Endothelial cell of umbilical vein (primary cell): ENCODE measurements around the gene STMP1. TPM values are rescaled to one million over a fixed set of nuclear protein-coding genes. Genes with fewer than 3 reads are reported as not detected.

ENCODE experiments used
- BruUV-seq: library from RNA; stranded (reverse); fragments of 400-500 nt; replicated peaks from 2 replicates; lab custom pipeline; 2021; lab: Mats Ljungman, UMichigan
- CTCF ChIA-PET: fragments of 300-600, 350-600 bp; sonication (Branson Sonifier 250); formaldehyde crosslinking; loops from one replicate; lab custom pipeline; 2021; ENCODE audit warnings: antibody characterized with exemption, inconsistent platforms; lab: Charles Lee
- POLR2A ChIA-PET: fragments of 300-600, 350-600 bp; sonication (Branson Sonifier 250); formaldehyde crosslinking; loops from one replicate; lab custom pipeline; 2021; ENCODE audit warnings: antibody characterized with exemption, inconsistent platforms; lab: Charles Lee
- DNase-seq: peaks from one replicate; pipeline ENCODE4 v3.0.0-alpha.2; 2011; ENCODE audit warnings: low read depth, low spot score
- FAIRE-seq: peaks from 2 replicates; lab custom pipeline; 2011; peaks lifted over from hg19 to GRCh38; lab: Jason Lieb, UNC
- H2AFZ ChIP-seq: 2 replicates; pipeline ENCODE4 v1.6.0; 2012; ENCODE audit warnings: low read depth, low read length, control low read depth, inconsistent platforms
- H3K27ac ChIP-seq: 2 replicates; pipeline ENCODE4 v1.5.1; 2011; ENCODE audit warnings: low read depth, mild to moderate bottlenecking, control low read depth, low read length, moderate library complexity; ENCODE audit not compliant: insufficient read depth
- H3K27me3 ChIP-seq, 2 experiments: 2 replicates each; pipeline versions ENCODE4 v1.6.0 to v1.6.1; 2011; ENCODE audit warnings: low read length in 2 of 2, mixed read lengths in 1 of 2; ENCODE audit not compliant: control insufficient read depth in 2 of 2, insufficient read depth in 2 of 2
- H3K36me3 ChIP-seq, 2 experiments: 2 replicates in 1 of 2; 3 replicates in 1 of 2; pipeline ENCODE4 v1.5.1; 2011; ENCODE audit warnings: low read length in 2 of 2, mild to moderate bottlenecking in 1 of 2, moderate library complexity in 1 of 2; ENCODE audit not compliant: control insufficient read depth in 2 of 2, insufficient read depth in 2 of 2; ENCODE audit errors: extremely low read depth in 1 of 2
- H3K4me1 ChIP-seq: 3 replicates; pipeline ENCODE4 v1.5.1; 2011; ENCODE audit warnings: mild to moderate bottlenecking, low read length; ENCODE audit not compliant: control insufficient read depth, insufficient read depth; ENCODE audit errors: extremely low read depth
- H3K4me2 ChIP-seq: 2 replicates; pipeline ENCODE4 v1.6.1; 2011; ENCODE audit warnings: low read length, control low read depth, mixed read lengths; ENCODE audit not compliant: insufficient read depth
- H3K4me3 ChIP-seq, 3 experiments: fragments of 200-600 bp in 1 of 3; sonication (generic), shearing (Covaris generic) in 1 of 3; replicated peaks in 1 of 3; 2 replicates each; pipeline ENCODE4 v1.5.1; 2011 to 2016; ENCODE audit warnings: control low read depth in 3 of 3, low read length in 3 of 3, mild to moderate bottlenecking in 2 of 3, inconsistent platforms in 1 of 3, low read depth in 1 of 3, moderate library complexity in 1 of 3; ENCODE audit not compliant: insufficient read depth in 1 of 3
- H3K79me2 ChIP-seq: 2 replicates; pipeline ENCODE4 v1.6.0; 2012; ENCODE audit warnings: low read length, inconsistent platforms; ENCODE audit not compliant: control insufficient read depth, insufficient read depth
- H3K9ac ChIP-seq: replicated peaks from 2 replicates; pipeline ENCODE3; 2011; ENCODE audit warnings: low read length, control low read depth; ENCODE audit not compliant: insufficient read depth; ENCODE audit errors: extremely low read depth
- H3K9me1 ChIP-seq: replicated peaks from 3 replicates; pipeline ENCODE4 v1.6.0; 2011; ENCODE audit warnings: mild to moderate bottlenecking, low read length; ENCODE audit not compliant: control insufficient read depth, insufficient read depth; ENCODE audit errors: extremely low read depth
- H3K9me3 ChIP-seq: replicated peaks from 2 replicates; pipeline ENCODE4 v1.5.1; 2012; ENCODE audit warnings: low read length, inconsistent platforms; ENCODE audit not compliant: control insufficient read depth, insufficient read depth
- H4K20me1 ChIP-seq: replicated peaks from 2 replicates; pipeline ENCODE3; 2011; ENCODE audit warnings: mild to moderate bottlenecking, low read length; ENCODE audit not compliant: control insufficient read depth, insufficient read depth; ENCODE audit errors: extremely low read depth
- CTCF ChIP-seq, 2 donors: IDR thresholded peaks; 1 replicate in 1 of 2; 2 replicates in 1 of 2; pipeline ENCODE4 v1.5.1; 2011; ENCODE audit warnings: low read length in 2 of 2, mild to moderate bottlenecking in 2 of 2, moderate library complexity in 2 of 2, control low read depth in 1 of 2, inconsistent platforms in 1 of 2, low read depth in 1 of 2; ENCODE audit not compliant: insufficient read depth in 1 of 2; ENCODE audit errors: extremely low read depth in 1 of 2
- EZH2 ChIP-seq: IDR thresholded peaks from 2 replicates; pipeline ENCODE4 v1.6.1; 2012; ENCODE audit warnings: borderline replicate concordance, low read depth, mild to moderate bottlenecking, moderate library complexity, low read length, inconsistent platforms; ENCODE audit not compliant: severe bottlenecking
- FOS ChIP-seq: IDR thresholded peaks from 2 replicates; pipeline ENCODE4 v1.6.1; 2011; ENCODE audit warnings: mild to moderate bottlenecking, low read length, moderate library complexity, borderline replicate concordance; ENCODE audit not compliant: insufficient read depth
- GATA2 ChIP-seq: IDR thresholded peaks from 2 replicates; pipeline ENCODE4 v1.7.0; 2011; ENCODE audit warnings: low read depth, mild to moderate bottlenecking, moderate library complexity, mixed read lengths, low read length; ENCODE audit not compliant: insufficient read length, insufficient read depth
- JUN ChIP-seq: IDR thresholded peaks from 2 replicates; pipeline ENCODE4 v1.6.1; 2011; ENCODE audit warnings: borderline replicate concordance, low read depth; ENCODE audit not compliant: insufficient read length, insufficient read depth
- MAX ChIP-seq: IDR thresholded peaks from 2 replicates; pipeline ENCODE4 v1.6.1; 2011; ENCODE audit not compliant: insufficient read depth, insufficient read length
- MYC ChIP-seq: IDR thresholded peaks from one replicate; pipeline ENCODE4 v1.6.1; 2011; ENCODE audit warnings: mild to moderate bottlenecking, low read depth, low read length
- POLR2A ChIP-seq: IDR thresholded peaks from 2 replicates; pipeline ENCODE4 v1.6.1; 2012; ENCODE audit warnings: low read depth, mild to moderate bottlenecking, control low read depth, low read length
- POLR2AphosphoS5 ChIP-seq: IDR thresholded peaks from 2 replicates; pipeline ENCODE4 v1.6.1; 2012; ENCODE audit warnings: low read depth, mild to moderate bottlenecking, control low read depth, low read length, moderate library complexity; ENCODE audit not compliant: insufficient read depth
- dilution Hi-C: fragments of 300-500 bp; cut with MboI; formaldehyde crosslinking; loops from one replicate; pipeline ENCODE4 v1.15.0; 2019; ENCODE audit warnings: low sequenced_read_pairs; ENCODE audit not compliant: extremely low pct_ligation_motif_present
- intact Hi-C: fragments of 100-400 bp; cut with micrococcal nuclease; formaldehyde crosslinking; loops from one replicate; pipeline ENCODE4 v1.10.0; 2022
- polyA plus RNA-seq, 4 experiments: library from polyadenylated mRNA; depleted of rRNA in 3 of 4; stranded (reverse) in 3 of 4; unstranded in 1 of 4; fragments of >200 nt; gene quantifications; 2 replicates each; pipeline versions ENCODE4 v1.2.1 to v1.2.3, GENCODE V29; 2011 to 2012; ENCODE audit warnings: missing spikeins in 1 of 4
- total RNA-seq: library from RNA; stranded (reverse); gene quantifications from 2 replicates; pipeline ENCODE4 v1.2.3, GENCODE V29; 2021

STMP1 gene
- total and polyA plus RNA-seq, 2 donors (not counting 3 experiments of a cell fraction or from before 2014, with no cell fraction given), result 17.1 to 31.3 TPM

GRCh38 chr7:135710417-135711138 lies 48.3 kb downstream of the STMP1 start:
- DNase-seq (no peak), FAIRE-seq (no peak)
- Histone ChIP-seq H3K9me1 (no peaks in the 10 kb centered on the region), H3K36me3 (no peaks in the 10 kb centered on the region), H3K9ac (no peak overlapping the region), H2AFZ (peak overlapping the region; percentile 18), H4K20me1 (no peaks in the 10 kb centered on the region), H3K4me1 (peaks cover 18% of the 10 kb centered on the region), H3K9me3 (no peaks in the 10 kb centered on the region), H3K27ac (no peak overlapping the region), H3K4me3 (no peak overlapping the region), H3K4me2 (no peak overlapping the region), H3K27me3 (no peaks in the 10 kb centered on the region), H3K79me2 (no peaks in the 10 kb centered on the region)
- intact Hi-C loops (loop anchor here (5.0 kb wide), 2 partner anchors 37 to 87 kb away; partner anchors contain the start of gene FAM180A), dilution Hi-C loops (no loop called here)
- BruUV-seq, result no TSS peak
- TF ChIP-seq CTCF (IDR thresholded peaks at IDR 0.05; ENCODE audit: extremely low read depth in 1 of 2, insufficient read depth in 1 of 2, low read depth in 1 of 2, low read length in 2 of 2) (peak; percentile 31 to 66), GATA2 (no peak), JUN (no peak)
- ChIA-PET CTCF (interaction anchor here (1.0 to 2.3 kb wide), 6 partner anchors 9 to 48 kb away, joined by 3 to 12 read pairs (median 5); no protein-coding TSS in a partner anchor), POLR2A (no interaction called here)

- no peaks in the 10 kb centered on the region for H4K20me1 ChIP-seq
- ChIA-PET CTCF (interaction anchor here (0.6 to 3.7 kb wide), 8 partner anchors 11 to 47 kb away, joined by 3 to 14 read pairs (median 5); no protein-coding TSS in a partner anchor), POLR2A (no interaction called here)
- no peaks in the 10 kb centered on the region for H3K9me3 ChIP-seq
- H3K79me2 ChIP-seq, result no peaks in the 10 kb centered on the region
- H3K9me1 ChIP-seq, result no peaks in the 10 kb centered on the region
- H3K27ac ChIP-seq, result no peak overlapping the region
- DNase-seq, result no peak
- peaks cover 18% of the 10 kb centered on the region for H3K4me1 ChIP-seq
- H3K9ac ChIP-seq, result no peak overlapping the region
- intact Hi-C loops, result loop anchor here (5.0 kb wide), 2 partner anchors 36 to 86 kb away; partner anchors contain the start of gene FAM180A
- no peak overlapping the region for H3K4me3 ChIP-seq
- no peaks in the 10 kb centered on the region for H3K27me3 ChIP-seq
- no peak for FAIRE-seq
- no peaks in the 10 kb centered on the region for H3K36me3 ChIP-seq
- H2AFZ ChIP-seq, result peak overlapping the region; percentile 18
- dilution Hi-C loops, result no loop called here
- no peak for TF ChIP-seq MAX
- TF ChIP-seq JUN, result no peak
- TF ChIP-seq EZH2, result no peak
- no peak for TF ChIP-seq POLR2AphosphoS5
- no peak for TF ChIP-seq GATA2
- no peak for TF ChIP-seq MYC
- no peak for TF ChIP-seq FOS
- no peak for TF ChIP-seq CTCF (IDR thresholded peaks at IDR 0.05; ENCODE audit: extremely low read depth in 1 of 2, insufficient read depth in 1 of 2, low read depth in 1 of 2, low read length in 2 of 2)
- no peak for TF ChIP-seq POLR2A
- H3K4me2 ChIP-seq, result no peak overlapping the region
- no TSS peak for BruUV-seq
Measured at GRCh38 chr7:135711139-135711469, 48.8 kb downstream of the STMP1 start.
